Liver (tissue), 9 donors: Measurements from ENCODE around the gene HMSD. TPM values are rescaled to one million over a fixed set of nuclear protein-coding genes. Genes with fewer than 3 reads are reported as not detected.
A peak's percentile ranks its signal among the peaks of the same experiment; 100 is the strongest.

Experiments
- DNase-seq: peaks from one replicate; pipeline ENCODE4 v3.0.0-alpha.2; 2017; ENCODE audit warnings: low spot score
- H3K27ac ChIP-seq, 2 donors: one replicate each; pipeline ENCODE4 v1.7.0; 2013; ENCODE audit warnings: inconsistent platforms in 2 of 2, low read length in 2 of 2, control low read depth in 1 of 2, low read depth in 1 of 2, mild to moderate bottlenecking in 1 of 2
- H3K27me3 ChIP-seq, 4 donors: one replicate each; pipeline versions ENCODE4 v1.6.1 to v1.7.0; 2013; ENCODE audit warnings: low read length in 3 of 4, inconsistent platforms in 1 of 4, mild to moderate bottlenecking in 1 of 4, moderate library complexity in 1 of 4; ENCODE audit not compliant: control insufficient read depth in 4 of 4, insufficient read depth in 4 of 4
- H3K36me3 ChIP-seq, 4 donors: one replicate each; pipeline versions ENCODE4 v1.6.1 to v1.7.0; 2013; ENCODE audit warnings: low read length in 3 of 4, mild to moderate bottlenecking in 3 of 4, low read depth in 1 of 4, moderate library complexity in 1 of 4; ENCODE audit not compliant: control insufficient read depth in 4 of 4, insufficient read depth in 3 of 4
- H3K4me1 ChIP-seq, 4 donors: one replicate each; pipeline versions ENCODE4 v1.6.1 to v1.7.0; 2013; ENCODE audit warnings: low read length in 3 of 4, mild to moderate bottlenecking in 3 of 4, moderate library complexity in 1 of 4; ENCODE audit not compliant: control insufficient read depth in 4 of 4, insufficient read depth in 4 of 4
- H3K4me3 ChIP-seq, 3 donors: one replicate each; pipeline versions ENCODE4 v1.6.1 to v1.7.0; 2013; ENCODE audit warnings: low read length in 3 of 3, control low read depth in 1 of 3, low read depth in 1 of 3, mild to moderate bottlenecking in 1 of 3
- H3K9ac ChIP-seq, 2 donors: one replicate each; pipeline ENCODE4 v1.7.0; 2013; ENCODE audit warnings: low read length in 2 of 2, mild to moderate bottlenecking in 2 of 2, moderate library complexity in 2 of 2, control low read depth in 1 of 2, low read depth in 1 of 2
- H3K9me3 ChIP-seq, 4 donors: one replicate each; pipeline versions ENCODE4 v1.6.1 to v1.7.0; 2013; ENCODE audit warnings: low read length in 3 of 4; ENCODE audit not compliant: control insufficient read depth in 4 of 4
- CTCF ChIP-seq: fragments of 150-350 bp; IDR thresholded peaks from 2 replicates; pipeline ENCODE4 v1.5.1; 2017; ENCODE audit warnings: improper control_type of control experiment, low read depth, low read length; ENCODE audit not compliant: missing input control
- EGR1 ChIP-seq, 2 donors: IDR thresholded peaks; 2 replicates each; pipeline ENCODE4 v1.6.1; 2016 to 2018; ENCODE audit warnings: antibody characterized with exemption in 2 of 2, low read depth in 2 of 2
- FOXA2 ChIP-seq: IDR thresholded peaks from 2 replicates; pipeline ENCODE4 v1.6.1; 2016; ENCODE audit warnings: antibody characterized with exemption
- GABPA ChIP-seq, 2 donors: IDR thresholded peaks in 1 of 2; conservative IDR thresholded peaks in 1 of 2; 2 replicates each; pipeline ENCODE4 v1.6.1; 2016; ENCODE audit warnings: antibody characterized with exemption in 2 of 2, mild to moderate bottlenecking in 1 of 2, moderate library complexity in 1 of 2
- HNF4A ChIP-seq, 2 donors: conservative IDR thresholded peaks; 2 replicates each; pipeline ENCODE4 v1.6.1; 2016; ENCODE audit warnings: antibody characterized with exemption in 2 of 2, mild to moderate bottlenecking in 2 of 2
- HNF4G ChIP-seq: IDR thresholded peaks from 2 replicates; pipeline ENCODE4 v1.6.1; 2016; ENCODE audit warnings: antibody characterized with exemption
- JUND ChIP-seq, 2 donors: IDR thresholded peaks; 2 replicates each; pipeline ENCODE4 v1.6.1; 2016; ENCODE audit warnings: antibody characterized with exemption in 2 of 2
- MAX ChIP-seq: IDR thresholded peaks from 2 replicates; pipeline ENCODE4 v1.6.1; 2016; ENCODE audit warnings: antibody characterized with exemption
- NR2F2 ChIP-seq: IDR thresholded peaks from 2 replicates; pipeline ENCODE4 v1.6.1; 2016; ENCODE audit warnings: antibody characterized with exemption
- REST ChIP-seq: IDR thresholded peaks from 2 replicates; pipeline ENCODE4 v1.6.1; 2016; ENCODE audit warnings: antibody characterized with exemption, mild to moderate bottlenecking
- RXRA ChIP-seq, 2 donors: IDR thresholded peaks; 2 replicates each; pipeline ENCODE4 v1.6.1; 2017 to 2018; ENCODE audit warnings: antibody characterized with exemption in 2 of 2, mild to moderate bottlenecking in 1 of 2
- SP1 ChIP-seq: IDR thresholded peaks from 2 replicates; pipeline ENCODE4 v1.6.1; 2018; ENCODE audit warnings: antibody characterized with exemption, mild to moderate bottlenecking
- TAF1 ChIP-seq: conservative IDR thresholded peaks from 2 replicates; pipeline ENCODE4 v1.6.1; 2016; ENCODE audit warnings: antibody characterized with exemption, mild to moderate bottlenecking
- YY1 ChIP-seq: IDR thresholded peaks from 2 replicates; pipeline ENCODE4 v1.6.1; 2016; ENCODE audit warnings: antibody characterized with exemption, mild to moderate bottlenecking
- WGBS: extraction: QIAGEN DNeasy Blood & Tissue Kit; methylation state at CpG from one replicate; pipeline ENCODE4 v1.1.7; 2013; 5-methylcytosine and 5-hydroxymethylcytosine counted together
- polyA plus RNA-seq, 2 donors: library from polyadenylated mRNA; stranded (reverse) in 1 of 2; unstranded in 1 of 2; fragments of 200-250 nt in 1 of 2; fragments of >200 nt in 1 of 2; fragmentation: Nextera tagmentation in 1 of 2; extraction: Ambion mirVana in 1 of 2; gene quantifications; one replicate each; pipeline versions ENCODE4 v1.2.1 to v1.2.3, GENCODE V29; 2013 to 2015
- total RNA-seq, 2 donors: library from RNA; depleted of rRNA; stranded (reverse); fragments of >200 nt; gene quantifications; one replicate each; pipeline ENCODE4 v1.2.3, GENCODE V29; 2014
- TF ChIP-seq, protein P1 (sequence below): IDR thresholded peaks from 2 replicates; pipeline ENCODE4 v1.6.1; 2016; ENCODE audit warnings: antibody characterized with exemption
- TF ChIP-seq, protein P2 (sequence below): IDR thresholded peaks from 2 replicates; pipeline ENCODE4 v1.6.1; 2016; ENCODE audit warnings: antibody characterized with exemption
- donor health status: healthy.
- donor health status: healthy.
- donor health status: healthy.
- donor health status: healthy.
- donor health status: healthy.

The HMSD gene
- total and polyA plus RNA-seq, 4 donors = 0.13 to 0.28 (median 0.14) TPM; not detected in 1

DNA sequence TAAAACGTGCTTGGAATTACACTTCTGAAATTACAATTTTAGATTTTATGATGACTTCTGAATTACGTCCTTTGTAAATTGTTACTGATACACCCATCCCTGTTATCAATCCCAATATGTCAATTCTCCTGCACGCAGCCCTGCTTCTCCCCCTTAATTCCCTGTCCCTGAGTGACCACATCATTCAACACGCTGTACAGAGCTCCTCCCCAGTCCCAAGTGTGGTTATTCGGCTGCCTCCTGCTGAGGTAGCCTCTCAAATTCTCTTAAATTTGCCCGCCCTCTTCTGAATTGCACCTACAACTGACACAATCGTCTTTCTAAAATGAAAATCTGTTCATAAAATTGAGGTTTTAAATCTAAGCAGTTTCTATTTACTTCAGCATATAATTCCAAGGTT lies 30.9 kb downstream of the HMSD start:
- Histone ChIP-seq H3K27me3 (no peaks in the 10 kb centered on the region), H3K27ac (peak overlapping the region in 1 of 2 donors; percentile 8), H3K36me3 (peaks cover 0 to 7% (median 4%) of the 10 kb centered on the region in 4 donors), H3K9ac (no peak overlapping the region), H3K4me3 (peak overlapping the region in 1 of 3 donors; percentile 15), H3K4me1 (peaks cover 0 to 20% (median 10%) of the 10 kb centered on the region in 4 donors), H3K9me3 (no peaks in the 10 kb centered on the region)
- DNase-seq = no peak
- no peak for TF ChIP-seq NR2F2
- no peak for TF ChIP-seq SP1
- no peak for TF ChIP-seq CTCF
- TF ChIP-seq EGR1 (IDR thresholded peaks at IDR 0.05; ENCODE audit: low read depth in 2 of 2) = no peak
- TF ChIP-seq GABPA (IDR thresholded peaks at IDR 0.05 in 1 of 2, conservative IDR thresholded peaks at IDR 0.05 in 1 of 2) = no peak
- no peak for TF ChIP-seq MAX
- TF ChIP-seq, protein P1, sequence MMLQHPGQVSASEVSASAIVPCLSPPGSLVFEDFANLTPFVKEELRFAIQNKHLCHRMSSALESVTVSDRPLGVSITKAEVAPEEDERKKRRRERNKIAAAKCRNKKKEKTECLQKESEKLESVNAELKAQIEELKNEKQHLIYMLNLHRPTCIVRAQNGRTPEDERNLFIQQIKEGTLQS = no peak
- TF ChIP-seq TAF1 = no peak
- no peak for TF ChIP-seq YY1
- TF ChIP-seq RXRA (IDR thresholded peaks at IDR 0.05) = no peak
- 42% methylated on average over 7 of the region's 7 CpGs for WGBS

- TF ChIP-seq YY1 (no peak), MAX (no peak), JUND (IDR thresholded peaks at IDR 0.05) (no peak), NR2F2 (no peak), FOXA2 (no peak), HNF4G (no peak), RXRA (IDR thresholded peaks at IDR 0.05) (no peak), HNF4A (conservative IDR thresholded peaks at IDR 0.05) (no peak), TAF1 (no peak), CTCF (no peak), REST (no peak)
- TF ChIP-seq, protein P1 = no peak
- TF ChIP-seq, protein P2, sequence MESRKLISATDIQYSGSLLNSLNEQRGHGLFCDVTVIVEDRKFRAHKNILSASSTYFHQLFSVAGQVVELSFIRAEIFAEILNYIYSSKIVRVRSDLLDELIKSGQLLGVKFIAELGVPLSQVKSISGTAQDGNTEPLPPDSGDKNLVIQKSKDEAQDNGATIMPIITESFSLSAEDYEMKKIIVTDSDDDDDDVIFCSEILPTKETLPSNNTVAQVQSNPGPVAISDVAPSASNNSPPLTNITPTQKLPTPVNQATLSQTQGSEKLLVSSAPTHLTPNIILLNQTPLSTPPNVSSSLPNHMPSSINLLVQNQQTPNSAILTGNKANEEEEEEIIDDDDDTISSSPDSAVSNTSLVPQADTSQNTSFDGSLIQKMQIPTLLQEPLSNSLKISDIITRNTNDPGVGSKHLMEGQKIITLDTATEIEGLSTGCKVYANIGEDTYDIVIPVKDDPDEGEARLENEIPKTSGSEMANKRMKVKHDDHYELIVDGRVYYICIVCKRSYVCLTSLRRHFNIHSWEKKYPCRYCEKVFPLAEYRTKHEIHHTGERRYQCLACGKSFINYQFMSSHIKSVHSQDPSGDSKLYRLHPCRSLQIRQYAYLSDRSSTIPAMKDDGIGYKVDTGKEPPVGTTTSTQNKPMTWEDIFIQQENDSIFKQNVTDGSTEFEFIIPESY = no peak
- peaks cover 0 to 14% (median 4%) of the 10 kb centered on the region in 4 donors for H3K36me3 ChIP-seq
- WGBS = 86% methylated on average over 6 of the region's 6 CpGs
- no peak overlapping the region for H3K27ac ChIP-seq
- no peaks in the 10 kb centered on the region for H3K9me3 ChIP-seq
- no peaks in the 10 kb centered on the region for H3K27me3 ChIP-seq
- no peak for DNase-seq
- no peak overlapping the region for H3K4me3 ChIP-seq
- peaks cover 0 to 20% (median 9%) of the 10 kb centered on the region in 4 donors for H3K4me1 ChIP-seq
- H3K9ac ChIP-seq = no peak overlapping the region
Measured at GRCh38 chr18:63980896-63981460, 31.9 kb downstream of the HMSD start.
